SK-N-SH (cell line): ENCODE results near the gene SULF2.

Source experiments
- EP300 ChIP-seq, 2 experiments: IDR thresholded peaks; 2 replicates each; pipeline versions ENCODE4 v1.4.0 to v1.6.1; 2012; ENCODE audit warnings: borderline replicate concordance in 1 of 2, low read depth in 1 of 2, low read length in 1 of 2
- EZH2phosphoT487 ChIP-seq: fragments of 200-600 bp; sonication (generic); IDR thresholded peaks from 2 replicates; pipeline ENCODE4 v1.6.1; 2017; ENCODE audit warnings: low read depth, mixed run types, mild to moderate bottlenecking, antibody characterized with exemption, moderate library complexity, borderline replicate concordance
- MXI1 ChIP-seq: IDR thresholded peaks from 2 replicates; pipeline ENCODE4 v1.6.1; 2012; ENCODE audit warnings: mild to moderate bottlenecking, low read depth, low read length, improper control_type of control experiment
- NFIC ChIP-seq: IDR thresholded peaks from 2 replicates; pipeline ENCODE4 v1.4.0; 2012; ENCODE audit warnings: borderline replicate concordance
- NRF1 ChIP-seq: IDR thresholded peaks from 2 replicates; pipeline ENCODE4 v1.6.1; 2012; ENCODE audit warnings: low read depth, mild to moderate bottlenecking, low read length
- POLR2AphosphoS5 ChIP-seq: IDR thresholded peaks from 2 replicates; pipeline ENCODE4 v1.6.1; 2012; ENCODE audit warnings: low read depth, low read length
- REST ChIP-seq: IDR thresholded peaks from 2 replicates; pipeline ENCODE4 v1.6.1; 2012; ENCODE audit warnings: mild to moderate bottlenecking, low read depth, low read length, moderate library complexity
- SMC3 ChIP-seq: IDR thresholded peaks from 2 replicates; pipeline ENCODE4 v1.6.1; 2012; ENCODE audit warnings: low read depth, low read length, improper control_type of control experiment
- TCF12 ChIP-seq: IDR thresholded peaks from 2 replicates; pipeline ENCODE4 v1.4.0; 2012
- TF ChIP-seq, protein P1 (sequence below): fragments of 200-600 bp; sonication (generic); IDR thresholded peaks from 2 replicates; pipeline ENCODE4 v1.6.1; 2017; ENCODE audit warnings: antibody characterized with exemption, mild to moderate bottlenecking, moderate library complexity
- TF ChIP-seq, protein P2 (sequence below): IDR thresholded peaks from 2 replicates; pipeline ENCODE4 v1.4.0; 2012; ENCODE audit warnings: low read depth, borderline replicate concordance

- TF ChIP-seq, protein P1, sequence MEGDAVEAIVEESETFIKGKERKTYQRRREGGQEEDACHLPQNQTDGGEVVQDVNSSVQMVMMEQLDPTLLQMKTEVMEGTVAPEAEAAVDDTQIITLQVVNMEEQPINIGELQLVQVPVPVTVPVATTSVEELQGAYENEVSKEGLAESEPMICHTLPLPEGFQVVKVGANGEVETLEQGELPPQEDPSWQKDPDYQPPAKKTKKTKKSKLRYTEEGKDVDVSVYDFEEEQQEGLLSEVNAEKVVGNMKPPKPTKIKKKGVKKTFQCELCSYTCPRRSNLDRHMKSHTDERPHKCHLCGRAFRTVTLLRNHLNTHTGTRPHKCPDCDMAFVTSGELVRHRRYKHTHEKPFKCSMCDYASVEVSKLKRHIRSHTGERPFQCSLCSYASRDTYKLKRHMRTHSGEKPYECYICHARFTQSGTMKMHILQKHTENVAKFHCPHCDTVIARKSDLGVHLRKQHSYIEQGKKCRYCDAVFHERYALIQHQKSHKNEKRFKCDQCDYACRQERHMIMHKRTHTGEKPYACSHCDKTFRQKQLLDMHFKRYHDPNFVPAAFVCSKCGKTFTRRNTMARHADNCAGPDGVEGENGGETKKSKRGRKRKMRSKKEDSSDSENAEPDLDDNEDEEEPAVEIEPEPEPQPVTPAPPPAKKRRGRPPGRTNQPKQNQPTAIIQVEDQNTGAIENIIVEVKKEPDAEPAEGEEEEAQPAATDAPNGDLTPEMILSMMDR, result no peak
- no peak for TF ChIP-seq NRF1
- no peak for TF ChIP-seq EZH2phosphoT487
- TF ChIP-seq REST, result no peak
- no peak for TF ChIP-seq POLR2AphosphoS5
- no peak for TF ChIP-seq MXI1
- no peak for TF ChIP-seq EP300 (IDR thresholded peaks at IDR 0.05; ENCODE audit: borderline replicate concordance in 1 of 2, low read depth in 1 of 2, low read length in 1 of 2)
- no peak for TF ChIP-seq TCF12
- TF ChIP-seq, protein P2, sequence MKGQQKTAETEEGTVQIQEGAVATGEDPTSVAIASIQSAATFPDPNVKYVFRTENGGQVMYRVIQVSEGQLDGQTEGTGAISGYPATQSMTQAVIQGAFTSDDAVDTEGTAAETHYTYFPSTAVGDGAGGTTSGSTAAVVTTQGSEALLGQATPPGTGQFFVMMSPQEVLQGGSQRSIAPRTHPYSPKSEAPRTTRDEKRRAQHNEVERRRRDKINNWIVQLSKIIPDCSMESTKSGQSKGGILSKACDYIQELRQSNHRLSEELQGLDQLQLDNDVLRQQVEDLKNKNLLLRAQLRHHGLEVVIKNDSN, result no peak
- TF ChIP-seq SMC3, result no peak
- no peak for TF ChIP-seq NFIC
These were observed 80.4 kb downstream of the SULF2 start for GRCh38 chr20:47704746-47705496.
